ENCODE measurements around the gene ST3GAL6.

DNA sequence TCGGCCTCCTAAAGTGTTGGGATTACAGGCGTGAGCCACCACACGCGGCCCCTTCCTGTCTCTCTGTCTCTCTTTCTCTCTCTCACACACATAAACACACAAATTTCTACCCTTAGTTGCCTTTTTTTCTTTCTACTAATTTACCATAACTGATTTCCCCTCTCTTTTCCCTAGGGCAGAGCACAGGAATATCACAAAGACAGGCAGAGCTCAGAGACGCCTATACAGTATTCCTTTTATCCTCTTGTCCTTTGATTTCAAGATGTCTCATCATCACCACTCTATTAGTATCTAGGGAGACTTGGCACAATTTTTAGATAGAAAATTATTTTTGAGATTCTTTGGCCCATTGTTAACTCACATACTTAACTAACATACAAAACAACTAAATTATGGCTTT lies 25.8 kb upstream of the ST3GAL6 start:
- TF ChIP-seq POLR2A (IDR thresholded peaks at IDR 0.05), result no peak
- TF ChIP-seq, protein P1, sequence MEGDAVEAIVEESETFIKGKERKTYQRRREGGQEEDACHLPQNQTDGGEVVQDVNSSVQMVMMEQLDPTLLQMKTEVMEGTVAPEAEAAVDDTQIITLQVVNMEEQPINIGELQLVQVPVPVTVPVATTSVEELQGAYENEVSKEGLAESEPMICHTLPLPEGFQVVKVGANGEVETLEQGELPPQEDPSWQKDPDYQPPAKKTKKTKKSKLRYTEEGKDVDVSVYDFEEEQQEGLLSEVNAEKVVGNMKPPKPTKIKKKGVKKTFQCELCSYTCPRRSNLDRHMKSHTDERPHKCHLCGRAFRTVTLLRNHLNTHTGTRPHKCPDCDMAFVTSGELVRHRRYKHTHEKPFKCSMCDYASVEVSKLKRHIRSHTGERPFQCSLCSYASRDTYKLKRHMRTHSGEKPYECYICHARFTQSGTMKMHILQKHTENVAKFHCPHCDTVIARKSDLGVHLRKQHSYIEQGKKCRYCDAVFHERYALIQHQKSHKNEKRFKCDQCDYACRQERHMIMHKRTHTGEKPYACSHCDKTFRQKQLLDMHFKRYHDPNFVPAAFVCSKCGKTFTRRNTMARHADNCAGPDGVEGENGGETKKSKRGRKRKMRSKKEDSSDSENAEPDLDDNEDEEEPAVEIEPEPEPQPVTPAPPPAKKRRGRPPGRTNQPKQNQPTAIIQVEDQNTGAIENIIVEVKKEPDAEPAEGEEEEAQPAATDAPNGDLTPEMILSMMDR (IDR thresholded peaks at IDR 0.05), result no peak
- no peak for TF ChIP-seq EP300 (IDR thresholded peaks at IDR 0.05)
- no peak for TF ChIP-seq POLR2AphosphoS5 (IDR thresholded peaks at IDR 0.05)

All from sigmoid colon (tissue), 4 donors.